HepG2 (cell line): Measurements from ENCODE around the gene CDH23. TPM values are rescaled to one million over a fixed set of nuclear protein-coding genes. Genes with fewer than 3 reads are reported as not detected.

ENCODE experiments used
- AKAP8 ChIP-seq: sonication (generic); formaldehyde crosslinking; IDR thresholded peaks from 2 replicates; pipeline ENCODE4 v1.5.1; 2020; ENCODE audit warnings: mild to moderate bottlenecking, missing genetic modification reagents
- KDM3A ChIP-seq: IDR thresholded peaks from 2 replicates; pipeline ENCODE4 v1.6.1; 2018; ENCODE audit warnings: low read depth, missing compliant biosample characterization
- ZMYM3 ChIP-seq: sonication (generic); formaldehyde crosslinking; IDR thresholded peaks from 2 replicates; pipeline ENCODE4 v1.5.1; 2020; ENCODE audit warnings: mild to moderate bottlenecking, missing genetic modification reagents
- ZNF550 ChIP-seq: sonication (generic); formaldehyde crosslinking; IDR thresholded peaks from 2 replicates; pipeline ENCODE4 v1.4.0; 2020; ENCODE audit warnings: mild to moderate bottlenecking, missing genetic modification reagents, borderline replicate concordance
- ZNF83 ChIP-seq: sonication (generic); formaldehyde crosslinking; IDR thresholded peaks from 2 replicates; pipeline ENCODE4 v1.4.0; 2020; ENCODE audit warnings: missing genetic modification reagents, mild to moderate bottlenecking, borderline replicate concordance
- polyA plus RNA-seq, 8 experiments: library from polyadenylated mRNA; depleted of rRNA in 3 of 8; stranded (reverse) in 7 of 8; unstranded in 1 of 8; fragments of >200 nt; fragmentation: Illumina TruSeq in 4 of 8; extraction: Trizol in 4 of 8; gene quantifications; 2 replicates each; pipeline versions ENCODE4 v1.2.1 to v1.2.3, GENCODE V29; 2011 to 2016; ENCODE audit warnings: low read depth in 4 of 8, missing spikeins in 1 of 8, mixed read lengths in 1 of 8; ENCODE audit not compliant: insufficient read depth in 1 of 8
- total RNA-seq, 5 experiments: library from RNA; depleted of rRNA; stranded (reverse); fragments of >200 nt; fragmentation: Illumina TruSeq; extraction: Trizol; gene quantifications; 2 replicates each; pipeline ENCODE4 v1.2.3, GENCODE V29; 2016; ENCODE audit warnings: low read depth in 1 of 5
- TF ChIP-seq, protein P1 (sequence below): sonication (generic); formaldehyde crosslinking; IDR thresholded peaks from 2 replicates; pipeline ENCODE4 v1.9.0; 2022; ENCODE audit warnings: missing genetic modification reagents, mild to moderate bottlenecking, borderline replicate concordance
- TF ChIP-seq, protein P2 (sequence below): sonication (generic); formaldehyde crosslinking; conservative IDR thresholded peaks from 2 replicates; pipeline ENCODE4 v1.4.0; 2020; ENCODE audit warnings: missing genetic modification reagents
- TF ChIP-seq, protein P3 (sequence below): sonication (generic); formaldehyde crosslinking; conservative IDR thresholded peaks from 2 replicates; pipeline ENCODE4 v1.8.0; 2022; ENCODE audit warnings: low read depth, missing genetic modification reagents
- TF ChIP-seq, protein P4 (sequence below): sonication (generic); formaldehyde crosslinking; IDR thresholded peaks from 2 replicates; pipeline ENCODE4 v1.4.0; 2020; ENCODE audit warnings: mild to moderate bottlenecking, low read depth, missing genetic modification reagents

Gene CDH23
- total and polyA plus RNA-seq, 2 of the 13 experiments (the other 11 are each of a cell fraction or from before 2014, with no cell fraction given) = 0.13 TPM; not detected in 1

DNA sequence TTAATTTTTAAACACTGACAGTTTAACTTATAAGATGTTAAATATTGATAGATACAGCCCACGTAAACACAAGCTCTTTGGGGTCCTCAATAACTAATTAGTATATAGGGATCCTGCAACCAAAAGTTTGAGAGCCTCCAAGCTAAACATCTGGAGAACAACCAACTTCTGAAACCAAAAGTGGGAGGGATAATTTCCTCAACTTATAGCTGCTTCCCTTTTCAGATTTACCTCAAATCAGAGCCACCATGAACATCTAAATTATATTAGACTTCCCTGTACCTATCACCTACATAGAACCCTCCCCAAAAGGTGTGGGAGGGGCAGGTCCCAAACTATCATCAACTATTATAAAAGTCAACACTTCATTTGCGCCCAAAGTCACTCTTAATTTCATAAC is 445.7 kb downstream of the CDH23 start (continued):
- TF ChIP-seq, protein P1, sequence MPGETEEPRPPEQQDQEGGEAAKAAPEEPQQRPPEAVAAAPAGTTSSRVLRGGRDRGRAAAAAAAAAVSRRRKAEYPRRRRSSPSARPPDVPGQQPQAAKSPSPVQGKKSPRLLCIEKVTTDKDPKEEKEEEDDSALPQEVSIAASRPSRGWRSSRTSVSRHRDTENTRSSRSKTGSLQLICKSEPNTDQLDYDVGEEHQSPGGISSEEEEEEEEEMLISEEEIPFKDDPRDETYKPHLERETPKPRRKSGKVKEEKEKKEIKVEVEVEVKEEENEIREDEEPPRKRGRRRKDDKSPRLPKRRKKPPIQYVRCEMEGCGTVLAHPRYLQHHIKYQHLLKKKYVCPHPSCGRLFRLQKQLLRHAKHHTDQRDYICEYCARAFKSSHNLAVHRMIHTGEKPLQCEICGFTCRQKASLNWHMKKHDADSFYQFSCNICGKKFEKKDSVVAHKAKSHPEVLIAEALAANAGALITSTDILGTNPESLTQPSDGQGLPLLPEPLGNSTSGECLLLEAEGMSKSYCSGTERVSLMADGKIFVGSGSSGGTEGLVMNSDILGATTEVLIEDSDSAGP (CRISPR knock-in tag) = no peak
- TF ChIP-seq AKAP8 (no peak), ZNF83 (no peak), ZMYM3 (CRISPR knock-in tag) (no peak), KDM3A (CRISPR knock-in tag) (no peak), ZNF550 (CRISPR knock-in tag) (no peak)
- TF ChIP-seq, protein P2, sequence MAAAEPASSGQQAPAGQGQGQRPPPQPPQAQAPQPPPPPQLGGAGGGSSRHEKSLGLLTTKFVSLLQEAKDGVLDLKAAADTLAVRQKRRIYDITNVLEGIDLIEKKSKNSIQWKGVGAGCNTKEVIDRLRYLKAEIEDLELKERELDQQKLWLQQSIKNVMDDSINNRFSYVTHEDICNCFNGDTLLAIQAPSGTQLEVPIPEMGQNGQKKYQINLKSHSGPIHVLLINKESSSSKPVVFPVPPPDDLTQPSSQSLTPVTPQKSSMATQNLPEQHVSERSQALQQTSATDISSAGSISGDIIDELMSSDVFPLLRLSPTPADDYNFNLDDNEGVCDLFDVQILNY (CRISPR knock-in tag) = no peak
- TF ChIP-seq, protein P3, sequence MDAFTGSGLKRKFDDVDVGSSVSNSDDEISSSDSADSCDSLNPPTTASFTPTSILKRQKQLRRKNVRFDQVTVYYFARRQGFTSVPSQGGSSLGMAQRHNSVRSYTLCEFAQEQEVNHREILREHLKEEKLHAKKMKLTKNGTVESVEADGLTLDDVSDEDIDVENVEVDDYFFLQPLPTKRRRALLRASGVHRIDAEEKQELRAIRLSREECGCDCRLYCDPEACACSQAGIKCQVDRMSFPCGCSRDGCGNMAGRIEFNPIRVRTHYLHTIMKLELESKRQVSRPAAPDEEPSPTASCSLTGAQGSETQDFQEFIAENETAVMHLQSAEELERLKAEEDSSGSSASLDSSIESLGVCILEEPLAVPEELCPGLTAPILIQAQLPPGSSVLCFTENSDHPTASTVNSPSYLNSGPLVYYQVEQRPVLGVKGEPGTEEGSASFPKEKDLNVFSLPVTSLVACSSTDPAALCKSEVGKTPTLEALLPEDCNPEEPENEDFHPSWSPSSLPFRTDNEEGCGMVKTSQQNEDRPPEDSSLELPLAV = no peak
- TF ChIP-seq, protein P4, sequence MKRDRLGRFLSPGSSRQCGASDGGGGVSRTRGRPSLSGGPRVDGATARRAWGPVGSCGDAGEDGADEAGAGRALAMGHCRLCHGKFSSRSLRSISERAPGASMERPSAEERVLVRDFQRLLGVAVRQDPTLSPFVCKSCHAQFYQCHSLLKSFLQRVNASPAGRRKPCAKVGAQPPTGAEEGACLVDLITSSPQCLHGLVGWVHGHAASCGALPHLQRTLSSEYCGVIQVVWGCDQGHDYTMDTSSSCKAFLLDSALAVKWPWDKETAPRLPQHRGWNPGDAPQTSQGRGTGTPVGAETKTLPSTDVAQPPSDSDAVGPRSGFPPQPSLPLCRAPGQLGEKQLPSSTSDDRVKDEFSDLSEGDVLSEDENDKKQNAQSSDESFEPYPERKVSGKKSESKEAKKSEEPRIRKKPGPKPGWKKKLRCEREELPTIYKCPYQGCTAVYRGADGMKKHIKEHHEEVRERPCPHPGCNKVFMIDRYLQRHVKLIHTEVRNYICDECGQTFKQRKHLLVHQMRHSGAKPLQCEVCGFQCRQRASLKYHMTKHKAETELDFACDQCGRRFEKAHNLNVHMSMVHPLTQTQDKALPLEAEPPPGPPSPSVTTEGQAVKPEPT (CRISPR knock-in tag) = no peak
